Measurements from ENCODE around the gene MYLK.

MYLK gene

GRCh38 chr3:123768480-123769355, 115.4 kb downstream of the MYLK start:
- no peak for DNase-seq

GRCh38 chr3:123767564-123768292, 116.4 kb downstream of the MYLK start:
- DNase-seq = no peak

DNA sequence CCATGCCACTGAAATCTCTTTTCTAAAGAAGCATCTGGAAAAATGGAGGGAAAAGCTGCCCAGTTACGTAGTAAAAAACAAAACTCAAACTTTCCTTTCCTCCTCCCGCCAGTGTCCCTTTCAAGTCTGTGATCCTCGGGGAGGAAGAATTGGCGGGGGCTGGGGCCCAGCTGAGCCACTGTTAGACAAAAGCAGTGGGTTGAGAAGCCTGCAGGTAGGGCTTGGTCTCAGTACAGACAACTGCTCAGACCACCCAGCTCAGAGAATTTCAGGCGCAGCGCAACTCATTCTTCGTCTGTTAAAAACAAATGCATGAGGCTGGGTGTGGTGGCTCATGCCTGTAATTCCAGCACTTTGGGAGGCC, 117.1 kb downstream of the MYLK start:
- no peak for DNase-seq

- no peak for DNase-seq
These were observed 117.7 kb downstream of the MYLK start for GRCh38 chr3:123766193-123767008.

GRCh38 chr3:123765475-123766128, 118.5 kb downstream of the MYLK start:
- DNase-seq = no peak

- no peak for DNase-seq
These were observed 119.5 kb downstream of the MYLK start for GRCh38 chr3:123764647-123765046.

- no peak for DNase-seq
These were observed 121.3 kb downstream of the MYLK start for GRCh38 chr3:123762805-123763204.

GRCh38 chr3:123760817-123761216, 123.3 kb downstream of the MYLK start:
- no peak for DNase-seq

DNA sequence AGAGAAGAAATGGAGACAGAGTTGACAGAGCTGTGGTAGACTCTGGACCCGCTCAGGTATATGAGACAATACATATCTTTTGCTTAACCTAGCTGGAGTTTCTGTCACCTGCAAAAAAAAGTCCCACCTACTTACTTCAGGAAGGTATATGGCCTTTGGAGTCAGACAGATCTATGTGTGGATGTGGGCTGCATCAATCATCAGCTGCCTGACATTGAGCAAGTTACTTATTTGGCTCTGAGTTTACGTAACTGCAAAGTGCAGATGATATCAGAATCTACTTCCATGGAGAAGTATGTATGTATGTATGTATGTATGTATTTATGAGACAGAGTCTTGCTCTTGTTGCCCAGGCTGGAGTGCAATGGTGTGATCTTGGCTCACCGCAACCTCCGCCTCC, 124.3 kb downstream of the MYLK start:
- DNase-seq = no peak

DNA sequence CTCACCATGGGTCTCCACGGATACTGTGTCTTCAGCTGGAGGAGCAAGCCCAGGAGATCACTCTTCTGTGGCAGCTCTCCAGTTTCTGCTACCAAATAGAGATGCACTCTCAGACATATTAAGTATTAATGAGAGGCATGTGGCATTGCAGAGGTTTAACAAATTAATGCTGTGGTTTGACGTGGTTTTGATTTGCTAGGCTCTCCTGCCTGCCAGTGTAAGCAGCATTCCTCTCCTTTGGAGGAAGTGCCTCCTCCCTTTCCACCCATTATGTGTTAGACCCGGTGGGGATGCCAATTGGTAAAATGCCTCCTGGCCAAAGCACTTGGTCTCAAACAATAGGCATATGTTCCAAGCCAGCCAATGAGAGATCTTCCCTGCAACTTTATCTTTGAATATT, 124.8 kb downstream of the MYLK start:
- no peak for DNase-seq

GRCh38 chr3:123758081-123758564, 126.0 kb downstream of the MYLK start:
- no peak for DNase-seq

DNA sequence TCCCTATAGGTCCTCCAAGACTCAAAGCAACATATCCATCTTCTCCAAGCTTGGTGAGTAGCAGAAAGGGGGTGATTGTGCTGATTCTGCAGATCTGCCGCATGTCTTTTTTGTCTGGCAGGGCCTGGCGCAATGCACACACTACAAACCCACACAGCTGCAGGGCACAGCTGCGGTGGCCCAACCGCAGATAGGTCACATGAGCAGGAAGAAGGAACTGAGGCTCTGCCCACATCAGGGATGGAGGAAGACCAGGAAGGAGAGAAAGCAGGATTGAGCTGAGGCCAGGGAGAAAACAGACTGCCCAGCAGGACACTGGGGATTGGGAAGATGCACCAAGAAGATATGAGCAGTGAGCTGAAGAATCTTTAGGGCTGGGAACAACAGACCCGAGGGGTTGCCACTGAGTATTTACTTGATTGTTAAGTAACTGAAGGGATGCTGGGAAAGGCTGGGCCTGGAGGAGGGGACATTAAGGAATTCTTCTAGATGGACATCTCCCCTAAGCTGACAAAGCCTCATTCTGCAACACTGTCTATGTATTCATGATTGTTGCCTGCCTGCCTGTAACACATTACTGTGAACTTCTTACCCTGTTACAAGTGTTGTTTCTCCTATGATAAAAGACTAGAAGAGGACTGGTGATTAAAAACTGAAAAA, 126.7 kb downstream of the MYLK start:
- DNase-seq = no peak

- no peak for DNase-seq
These were observed 128.6 kb downstream of the MYLK start for GRCh38 chr3:123755501-123755900.

- DNase-seq = no peak
These were observed 129.0 kb downstream of the MYLK start for GRCh38 chr3:123755085-123755484.

- no peak for DNase-seq
These were observed 130.8 kb downstream of the MYLK start for GRCh38 chr3:123753286-123753685.

DNA sequence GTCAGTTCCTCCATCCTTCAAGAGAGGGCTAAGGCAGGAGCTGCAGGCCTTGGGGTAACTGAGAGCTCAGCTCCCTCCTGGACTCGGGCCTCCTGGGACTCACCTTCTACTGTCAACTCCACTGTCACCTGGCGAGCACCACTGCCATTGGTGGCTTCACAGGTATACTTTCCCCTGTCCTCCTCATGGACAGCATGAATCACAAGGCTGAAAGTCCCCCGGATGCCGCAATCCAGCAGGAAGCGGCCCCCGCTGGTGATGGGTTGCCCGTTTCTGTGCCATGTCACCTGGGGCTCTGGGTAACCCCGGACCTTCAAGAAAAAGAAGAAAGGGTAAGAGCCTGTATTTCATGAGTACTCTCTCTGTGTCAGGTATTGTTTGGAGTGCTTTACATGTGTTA, 131.9 kb downstream of the MYLK start:
- DNase-seq = no peak

- no peak for DNase-seq
These were observed 132.7 kb downstream of the MYLK start for GRCh38 chr3:123751433-123751832.

- no peak for DNase-seq
These were observed 133.3 kb downstream of the MYLK start for GRCh38 chr3:123750659-123751420.

DNA sequence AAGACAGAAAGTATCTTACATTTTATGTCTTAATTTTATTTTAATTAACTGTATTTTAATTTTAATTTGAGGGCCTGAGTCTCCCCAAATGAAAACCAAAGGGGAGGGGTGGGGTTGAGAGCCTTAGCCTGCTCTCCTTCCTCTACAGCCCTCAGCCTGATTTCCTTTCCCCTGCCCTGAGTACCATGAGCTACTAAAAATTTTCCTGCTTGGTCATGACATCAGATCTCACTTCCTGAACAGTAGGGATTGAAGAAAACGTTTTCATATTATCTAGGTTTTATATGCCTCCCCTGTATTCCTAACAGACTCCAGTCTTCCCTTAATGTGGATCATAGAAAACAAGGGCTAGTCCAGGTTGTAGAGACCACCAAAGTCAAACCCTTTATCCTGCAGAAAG, 133.9 kb downstream of the MYLK start:
- DNase-seq = no peak

DNA sequence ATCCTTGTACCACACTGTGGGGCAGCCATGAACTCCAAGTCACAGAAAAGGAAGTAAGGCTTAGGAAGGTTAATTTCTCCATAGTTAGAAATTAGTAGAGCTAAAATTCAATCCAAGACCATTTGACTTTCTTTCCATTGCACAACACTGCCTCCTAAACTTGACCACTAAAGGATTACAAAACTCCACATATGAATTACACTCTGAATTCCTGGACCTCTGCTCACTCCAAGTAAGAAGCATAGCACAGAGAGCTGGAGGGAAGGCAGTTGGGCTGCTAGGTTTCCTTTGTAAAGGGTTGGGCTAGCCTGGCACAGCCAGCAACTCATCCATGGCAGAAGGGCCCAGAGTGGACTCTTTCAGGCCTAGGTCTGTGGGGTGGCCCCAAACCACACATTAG, 134.4 kb downstream of the MYLK start:
- DNase-seq = no peak

DNA sequence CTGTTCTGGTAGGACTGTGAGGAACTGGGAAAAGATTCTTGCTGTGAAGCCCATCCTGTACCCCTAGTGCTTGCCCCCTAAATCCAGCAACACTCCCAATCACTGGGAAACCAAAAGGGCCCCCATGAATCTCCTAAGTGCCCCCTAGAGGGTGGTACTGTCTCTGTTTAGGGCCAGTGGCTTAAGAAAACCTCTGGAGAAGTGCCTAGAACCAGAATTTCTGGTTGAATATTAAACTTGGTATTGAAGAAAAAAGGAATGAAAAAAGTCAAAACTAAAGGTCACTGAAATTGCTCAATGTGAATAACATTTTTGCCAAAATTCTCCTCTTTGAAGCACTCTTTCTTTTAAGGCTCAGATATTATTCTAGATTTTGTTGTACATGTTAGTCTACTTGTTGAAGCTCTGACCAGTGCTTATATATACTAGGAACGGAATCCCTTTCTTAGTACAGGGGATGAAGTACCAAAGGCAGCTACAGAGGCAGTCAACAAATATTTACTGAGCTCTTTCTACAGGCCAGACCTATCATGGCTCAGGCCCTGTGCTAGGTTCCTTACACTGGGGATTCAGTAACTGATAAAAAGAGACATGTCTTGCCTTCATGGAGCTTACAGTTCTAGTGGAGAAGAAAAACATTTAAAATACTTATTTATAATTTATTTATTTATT, 138.8 kb downstream of the MYLK start:
- DNase-seq = no peak
